ENCODE results near the gene NKIRAS2. TPM values are rescaled to one million over a fixed set of nuclear protein-coding genes. Genes with fewer than 3 reads are reported as not detected.

NKIRAS2 gene
- total and polyA plus RNA-seq, 2 donors (not counting 3 experiments of a cell fraction or from before 2014, with no cell fraction given), result 57.3 to 87.6 TPM

DNA sequence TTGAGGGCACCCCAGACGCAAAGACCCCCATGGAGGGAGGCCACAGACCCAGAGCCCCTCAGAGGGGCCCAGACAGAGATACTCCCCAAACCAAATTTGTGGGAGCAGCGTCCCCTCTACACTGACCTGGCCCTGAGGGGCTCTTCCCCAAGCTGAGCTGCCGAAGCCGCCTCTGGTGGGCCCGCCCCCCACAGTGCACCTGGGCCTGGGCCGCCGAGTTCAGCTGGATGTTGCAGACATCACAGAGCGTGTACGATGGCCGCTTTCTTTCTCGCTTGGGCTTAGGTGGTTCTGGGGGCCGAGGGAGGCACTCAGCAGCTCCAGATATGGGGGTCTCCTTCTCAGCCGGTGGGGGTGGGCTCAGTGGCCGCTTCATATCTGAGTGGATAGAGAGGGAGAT lies 42.8 kb downstream of the NKIRAS2 start:
- Histone ChIP-seq H3K9me3 (replicated peaks; ENCODE audit: control insufficient read depth, insufficient read depth, low read length) (no peaks in the 10 kb centered on the region), H2AFZ (ENCODE audit: low read depth, low read length) (no peak overlapping the region), H3K4me1 (ENCODE audit: control insufficient read depth, extremely low read depth, insufficient read depth, low read length) (no peaks in the 10 kb centered on the region), H3K4me3 (replicated peaks in 1 of 3; ENCODE audit: insufficient read depth in 1 of 3, low read depth in 1 of 3, low read length in 3 of 3) (no peak overlapping the region), H3K4me2 (ENCODE audit: insufficient read depth, low read length) (no peak overlapping the region), H3K27me3 (ENCODE audit: control insufficient read depth in 2 of 2, insufficient read depth in 2 of 2, low read length in 2 of 2) (no peaks in the 10 kb centered on the region), H3K36me3 (ENCODE audit: control insufficient read depth in 2 of 2, extremely low read depth in 1 of 2, insufficient read depth in 2 of 2, low read length in 2 of 2) (no peaks in the 10 kb centered on the region), H4K20me1 (replicated peaks; ENCODE audit: control insufficient read depth, extremely low read depth, insufficient read depth, low read length) (no peaks in the 10 kb centered on the region), H3K9ac (replicated peaks; ENCODE audit: extremely low read depth, insufficient read depth, low read length) (no peak overlapping the region), H3K9me1 (replicated peaks; ENCODE audit: control insufficient read depth, extremely low read depth, insufficient read depth, low read length) (no peaks in the 10 kb centered on the region), H3K27ac (ENCODE audit: insufficient read depth, low read depth, low read length) (no peak overlapping the region), H3K79me2 (ENCODE audit: control insufficient read depth, insufficient read depth, low read length) (no peaks in the 10 kb centered on the region)
- dilution Hi-C loops (cut with MboI; ENCODE audit: extremely low pct_ligation_motif_present, low sequenced_read_pairs) (no loop called here), intact Hi-C loops (cut with micrococcal nuclease) (loop anchor here (1.0 kb wide), 1 partner anchor 37 kb away; no protein-coding TSS in a partner anchor)
- DNase-seq (ENCODE audit: low read depth, low spot score) (no peak), FAIRE-seq (no peak)
- POLR2A ChIA-PET, result no interaction called here
- no TSS peak for BruUV-seq (replicated peaks)
- TF ChIP-seq MYC (IDR thresholded peaks at IDR 0.05; ENCODE audit: low read depth, low read length) (no peak), EZH2 (IDR thresholded peaks at IDR 0.05; ENCODE audit: borderline replicate concordance, low read depth, low read length, severe bottlenecking) (no peak), JUN (IDR thresholded peaks at IDR 0.05; ENCODE audit: borderline replicate concordance, insufficient read depth, insufficient read length, low read depth) (no peak)
- TF ChIP-seq, protein P1, sequence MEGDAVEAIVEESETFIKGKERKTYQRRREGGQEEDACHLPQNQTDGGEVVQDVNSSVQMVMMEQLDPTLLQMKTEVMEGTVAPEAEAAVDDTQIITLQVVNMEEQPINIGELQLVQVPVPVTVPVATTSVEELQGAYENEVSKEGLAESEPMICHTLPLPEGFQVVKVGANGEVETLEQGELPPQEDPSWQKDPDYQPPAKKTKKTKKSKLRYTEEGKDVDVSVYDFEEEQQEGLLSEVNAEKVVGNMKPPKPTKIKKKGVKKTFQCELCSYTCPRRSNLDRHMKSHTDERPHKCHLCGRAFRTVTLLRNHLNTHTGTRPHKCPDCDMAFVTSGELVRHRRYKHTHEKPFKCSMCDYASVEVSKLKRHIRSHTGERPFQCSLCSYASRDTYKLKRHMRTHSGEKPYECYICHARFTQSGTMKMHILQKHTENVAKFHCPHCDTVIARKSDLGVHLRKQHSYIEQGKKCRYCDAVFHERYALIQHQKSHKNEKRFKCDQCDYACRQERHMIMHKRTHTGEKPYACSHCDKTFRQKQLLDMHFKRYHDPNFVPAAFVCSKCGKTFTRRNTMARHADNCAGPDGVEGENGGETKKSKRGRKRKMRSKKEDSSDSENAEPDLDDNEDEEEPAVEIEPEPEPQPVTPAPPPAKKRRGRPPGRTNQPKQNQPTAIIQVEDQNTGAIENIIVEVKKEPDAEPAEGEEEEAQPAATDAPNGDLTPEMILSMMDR (IDR thresholded peaks at IDR 0.05; ENCODE audit: extremely low read depth in 1 of 2, insufficient read depth in 1 of 2, low read depth in 1 of 2, low read length in 2 of 2), result no peak
- TF ChIP-seq, protein P2, sequence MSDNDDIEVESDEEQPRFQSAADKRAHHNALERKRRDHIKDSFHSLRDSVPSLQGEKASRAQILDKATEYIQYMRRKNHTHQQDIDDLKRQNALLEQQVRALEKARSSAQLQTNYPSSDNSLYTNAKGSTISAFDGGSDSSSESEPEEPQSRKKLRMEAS (IDR thresholded peaks at IDR 0.05; ENCODE audit: insufficient read depth, insufficient read length), result no peak
- CTCF ChIA-PET, result interaction anchor here (1.3 kb wide), 1 partner anchor 100 kb away, joined by 7 read pairs; no protein-coding TSS in a partner anchor
